ENCODE data around the gene MTFP1.
"Not testable (repeated sequence)": the region's sequence is repeated elsewhere in the genome, so short reads cannot be mapped to it uniquely, and the experiment has no call there.

Gene MTFP1

GRCh38 chr22:30455075-30455840 lies 29.7 kb downstream of the MTFP1 start:
- DNase-seq = no peak

- no peak for DNase-seq
These were observed 32.4 kb downstream of the MTFP1 start for GRCh38 chr22:30457981-30458380.

GRCh38 chr22:30459181-30460052 lies 33.8 kb downstream of the MTFP1 start:
- DNase-seq = no peak

DNA sequence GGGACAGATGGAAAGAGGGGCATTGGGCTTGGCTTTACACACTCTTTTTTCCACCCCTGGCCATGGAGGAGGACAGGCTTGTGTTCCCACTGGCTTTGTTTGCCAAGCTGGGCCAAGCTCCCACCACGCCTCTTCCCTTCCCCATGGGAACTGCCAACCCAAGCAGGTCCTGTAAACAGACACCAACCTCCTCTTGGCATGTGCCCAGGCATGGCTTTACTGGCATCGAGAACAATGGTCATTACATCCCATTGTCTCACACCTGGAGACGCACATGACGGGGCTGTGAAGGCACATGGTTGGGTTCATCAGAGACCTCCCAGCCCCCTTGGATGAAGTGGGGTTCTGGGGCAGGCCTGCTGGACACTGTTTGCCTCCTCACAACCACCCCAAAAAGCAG lies 34.6 kb downstream of the MTFP1 start:
- DNase-seq = no peak

GRCh38 chr22:30460555-30460954 lies 35.0 kb downstream of the MTFP1 start:
- DNase-seq = not testable (repeated sequence)

DNA sequence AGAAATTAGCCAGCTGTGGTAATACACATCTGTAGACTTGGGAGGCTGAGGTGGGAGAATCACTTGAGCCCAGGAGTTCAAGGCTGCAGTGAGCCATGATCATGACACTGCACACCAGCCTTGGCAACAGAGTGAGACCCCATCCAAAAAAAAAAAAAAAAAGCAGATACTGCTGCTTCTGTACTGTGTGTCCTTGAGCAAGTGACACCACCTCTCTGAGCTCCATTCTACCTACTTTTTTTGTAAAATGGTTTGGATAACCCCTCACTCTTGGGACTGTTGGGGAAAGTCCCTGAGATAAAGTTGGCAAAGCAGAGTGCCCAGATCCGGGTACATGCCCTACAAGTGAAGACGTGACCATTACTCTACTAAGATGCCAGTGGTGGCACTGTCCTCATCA lies 43.6 kb downstream of the MTFP1 start:
- no peak for DNase-seq

GRCh38 chr22:30470655-30471054 lies 45.1 kb downstream of the MTFP1 start:
- DNase-seq = no peak

DNA sequence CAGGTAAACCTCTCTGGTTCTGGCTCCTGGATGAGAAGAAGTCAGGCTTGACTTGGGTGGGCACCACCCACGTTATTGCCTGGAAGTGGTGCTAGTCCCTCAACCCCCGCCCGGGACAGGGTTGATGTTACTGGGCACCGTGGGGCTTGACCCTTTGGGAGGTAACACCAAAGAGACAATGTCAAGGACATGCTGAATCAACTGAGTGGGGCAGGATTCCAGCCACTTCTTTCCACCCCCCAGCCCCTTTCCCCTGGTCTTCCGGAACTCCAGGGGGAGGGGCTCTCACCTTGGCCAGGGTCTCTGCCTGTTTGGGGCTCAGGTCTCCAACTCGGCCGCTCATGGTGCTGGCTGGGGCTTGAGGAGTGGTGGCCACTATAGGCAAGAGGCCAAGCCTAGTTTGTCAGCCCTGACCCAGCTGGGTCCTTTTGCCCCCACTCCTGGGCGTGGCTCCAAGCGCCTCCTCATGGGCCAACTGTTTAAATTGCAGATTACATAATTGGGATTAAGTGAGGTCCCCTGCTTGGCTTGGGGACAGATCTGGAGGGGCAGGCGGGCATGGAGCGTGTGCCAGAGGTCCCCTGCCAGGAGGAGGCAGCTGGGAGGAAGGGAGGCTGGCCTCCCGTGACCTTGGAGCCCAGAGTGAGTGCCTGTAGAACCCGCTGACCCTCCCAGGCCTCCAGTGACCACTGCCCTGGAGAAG lies 46.2 kb downstream of the MTFP1 start, which contains the start of gene SEC14L3:
SEC14L3 (minus strand) TSS at position 402 of the 703 bp plus-strand sequence; CDS start at position 343, 59 bp downstream.
- DNase-seq = no peak

DNA sequence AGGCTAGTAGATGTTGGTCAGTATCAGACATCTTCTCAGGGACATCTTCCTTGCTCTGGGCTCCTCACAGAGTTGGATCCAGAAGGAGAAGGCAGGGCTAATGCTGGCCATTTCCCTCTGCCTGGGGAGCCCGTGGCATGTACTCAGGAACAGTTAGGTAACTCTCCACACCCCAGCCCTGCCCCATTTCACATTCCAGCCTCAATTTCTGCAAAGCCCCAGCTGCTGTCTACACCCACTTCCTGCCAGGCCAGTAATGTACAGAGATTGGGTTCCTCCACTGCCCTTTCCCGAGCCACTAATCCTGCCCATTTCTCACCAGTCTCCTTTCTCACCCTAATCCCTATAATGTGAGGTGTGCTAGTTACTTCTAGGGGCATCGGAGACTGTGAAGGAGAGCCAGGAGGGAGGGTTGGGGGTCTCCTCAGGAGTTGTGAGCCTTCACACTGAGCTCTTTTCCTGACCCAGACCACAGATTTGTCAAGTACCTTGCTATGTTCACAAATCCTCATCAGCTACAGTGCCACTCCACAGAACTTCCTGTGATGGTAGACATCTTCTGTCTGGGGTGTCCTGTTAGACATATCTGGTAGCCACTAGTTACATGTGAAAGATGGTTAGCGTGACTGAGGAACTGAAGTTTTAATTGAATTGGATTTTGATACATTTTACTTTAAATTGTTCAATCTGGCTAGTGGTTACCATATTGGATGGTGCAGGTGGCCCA lies 47.6 kb downstream of the MTFP1 start:
- no peak for DNase-seq

GRCh38 chr22:30474121-30474520 lies 48.6 kb downstream of the MTFP1 start:
- no peak for DNase-seq

- peak; percentile 24 for DNase-seq
These were observed 49.3 kb downstream of the MTFP1 start for GRCh38 chr22:30474683-30475424.

Measured in CD4-positive, alpha-beta T cell treated with Interleukin-21 for 1 hour (primary cell).